WTC11 (cell line): ENCODE results near the gene STAT6.

Source experiments
- ATF3 ChIP-seq: sonication (generic); formaldehyde crosslinking; conservative IDR thresholded peaks from 2 replicates; pipeline ENCODE4 v1.8.1; 2022; ENCODE audit warnings: mild to moderate bottlenecking, missing genetic modification reagents
- CREM ChIP-seq: sonication (generic); formaldehyde crosslinking; IDR thresholded peaks from 2 replicates; pipeline ENCODE4 v1.8.1; 2022; ENCODE audit warnings: mild to moderate bottlenecking, missing genetic modification reagents, moderate library complexity
- E2F5 ChIP-seq: sonication (generic); formaldehyde crosslinking; IDR thresholded peaks from 2 replicates; pipeline ENCODE4 v1.8.1; 2022; ENCODE audit warnings: mild to moderate bottlenecking, moderate library complexity, missing genetic modification reagents
- ESRRA ChIP-seq: sonication (generic); formaldehyde crosslinking; IDR thresholded peaks from 2 replicates; pipeline ENCODE4 v1.8.1; 2022; ENCODE audit warnings: mild to moderate bottlenecking, missing genetic modification reagents, borderline replicate concordance
- GTF2I ChIP-seq: fragments of 250-450 bp; sonication (Bioruptor Pico); conservative IDR thresholded peaks from 2 replicates; pipeline ENCODE4 v1.4.0; 2021; ENCODE audit warnings: mild to moderate bottlenecking
- JUN ChIP-seq: sonication (generic); formaldehyde crosslinking; IDR thresholded peaks from 2 replicates; pipeline ENCODE4 v1.8.0; 2023; ENCODE audit warnings: mild to moderate bottlenecking, missing genetic modification reagents
- NFE2L1 ChIP-seq: sonication (generic); formaldehyde crosslinking; IDR thresholded peaks from 2 replicates; pipeline ENCODE4 v1.8.1; 2023; ENCODE audit warnings: missing genetic modification reagents
- NR2C2 ChIP-seq: sonication (generic); formaldehyde crosslinking; IDR thresholded peaks from 2 replicates; pipeline ENCODE4 v1.8.0; 2022; ENCODE audit warnings: mild to moderate bottlenecking, missing genetic modification reagents
- SMAD3 ChIP-seq: sonication (generic); formaldehyde crosslinking; IDR thresholded peaks from 2 replicates; pipeline ENCODE4 v1.8.0; 2022; ENCODE audit warnings: missing genetic modification reagents, mild to moderate bottlenecking, borderline replicate concordance
- ZNF281 ChIP-seq: sonication (generic); formaldehyde crosslinking; IDR thresholded peaks from 2 replicates; pipeline ENCODE4 v1.8.0; 2023; ENCODE audit warnings: mild to moderate bottlenecking, missing genetic modification reagents
- TF ChIP-seq, protein P1 (sequence below): fragments of 200-600 bp; IDR thresholded peaks from 2 replicates; pipeline ENCODE4 v1.8.0; 2022; ENCODE audit warnings: antibody characterized with exemption
- TF ChIP-seq, protein P2 (sequence below): fragments of 250-450 bp; sonication (Bioruptor Pico); IDR thresholded peaks from 2 replicates; pipeline ENCODE4 v1.9.0; 2021; ENCODE audit warnings: moderate library complexity, mild to moderate bottlenecking, inconsistent platforms, borderline replicate concordance
- TF ChIP-seq, protein P3 (sequence below): sonication (generic); formaldehyde crosslinking; IDR thresholded peaks from 2 replicates; pipeline ENCODE4 v1.8.0; 2022; ENCODE audit warnings: mild to moderate bottlenecking, missing genetic modification reagents

DNA sequence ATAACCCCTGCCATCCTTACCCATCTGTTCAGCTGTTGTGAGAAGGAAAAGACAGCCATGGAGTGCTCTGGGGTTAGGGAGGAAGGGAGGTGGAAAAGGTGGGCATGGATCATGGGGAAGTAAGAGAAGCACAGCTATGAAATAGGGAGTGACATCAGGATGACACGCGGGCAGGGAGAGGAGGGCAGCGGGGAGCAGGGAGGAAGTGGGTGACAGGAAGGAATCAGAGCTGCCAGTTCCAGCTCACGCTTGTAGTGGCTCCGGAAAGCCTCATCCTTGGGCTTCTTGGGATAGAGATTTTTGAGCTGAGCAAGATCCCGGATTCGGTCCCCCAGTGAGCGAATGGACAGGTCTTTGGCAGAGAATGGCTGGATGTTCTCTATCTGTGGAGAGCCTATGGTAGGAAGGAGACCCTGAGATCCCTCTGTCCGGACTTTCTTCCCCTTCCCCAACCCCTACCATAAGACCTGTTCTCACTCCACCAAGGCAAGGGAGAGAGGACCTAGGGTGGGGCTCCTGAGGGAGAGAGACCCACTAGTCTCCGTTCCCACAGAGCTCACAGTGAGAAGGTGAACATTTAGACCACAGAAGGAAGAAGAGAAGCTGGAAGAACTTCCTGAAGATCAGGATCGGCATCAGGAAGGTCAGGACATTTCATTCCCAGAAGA, 12.0 kb downstream of the STAT6 start:
- TF ChIP-seq, protein P1, sequence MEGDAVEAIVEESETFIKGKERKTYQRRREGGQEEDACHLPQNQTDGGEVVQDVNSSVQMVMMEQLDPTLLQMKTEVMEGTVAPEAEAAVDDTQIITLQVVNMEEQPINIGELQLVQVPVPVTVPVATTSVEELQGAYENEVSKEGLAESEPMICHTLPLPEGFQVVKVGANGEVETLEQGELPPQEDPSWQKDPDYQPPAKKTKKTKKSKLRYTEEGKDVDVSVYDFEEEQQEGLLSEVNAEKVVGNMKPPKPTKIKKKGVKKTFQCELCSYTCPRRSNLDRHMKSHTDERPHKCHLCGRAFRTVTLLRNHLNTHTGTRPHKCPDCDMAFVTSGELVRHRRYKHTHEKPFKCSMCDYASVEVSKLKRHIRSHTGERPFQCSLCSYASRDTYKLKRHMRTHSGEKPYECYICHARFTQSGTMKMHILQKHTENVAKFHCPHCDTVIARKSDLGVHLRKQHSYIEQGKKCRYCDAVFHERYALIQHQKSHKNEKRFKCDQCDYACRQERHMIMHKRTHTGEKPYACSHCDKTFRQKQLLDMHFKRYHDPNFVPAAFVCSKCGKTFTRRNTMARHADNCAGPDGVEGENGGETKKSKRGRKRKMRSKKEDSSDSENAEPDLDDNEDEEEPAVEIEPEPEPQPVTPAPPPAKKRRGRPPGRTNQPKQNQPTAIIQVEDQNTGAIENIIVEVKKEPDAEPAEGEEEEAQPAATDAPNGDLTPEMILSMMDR = no peak
- TF ChIP-seq SMAD3 (CRISPR knock-in tag) = no peak
- TF ChIP-seq NR2C2 (CRISPR knock-in tag) = no peak
- TF ChIP-seq, protein P2, sequence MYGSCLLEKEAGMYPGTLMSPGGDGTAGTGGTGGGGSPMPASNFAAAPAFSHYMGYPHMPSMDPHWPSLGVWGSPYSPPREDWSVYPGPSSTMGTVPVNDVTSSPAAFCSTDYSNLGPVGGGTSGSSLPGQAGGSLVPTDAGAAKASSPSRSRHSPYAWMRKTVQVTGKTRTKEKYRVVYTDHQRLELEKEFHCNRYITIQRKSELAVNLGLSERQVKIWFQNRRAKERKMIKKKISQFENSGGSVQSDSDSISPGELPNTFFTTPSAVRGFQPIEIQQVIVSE (CRISPR knock-in tag) = no peak
- no peak for TF ChIP-seq ESRRA (CRISPR knock-in tag)
- no peak for TF ChIP-seq JUN (CRISPR knock-in tag)
- TF ChIP-seq CREM = no peak
- TF ChIP-seq, protein P3, sequence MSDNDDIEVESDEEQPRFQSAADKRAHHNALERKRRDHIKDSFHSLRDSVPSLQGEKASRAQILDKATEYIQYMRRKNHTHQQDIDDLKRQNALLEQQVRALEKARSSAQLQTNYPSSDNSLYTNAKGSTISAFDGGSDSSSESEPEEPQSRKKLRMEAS (CRISPR knock-in tag) = no peak
- TF ChIP-seq E2F5 (CRISPR knock-in tag) = no peak
- no peak for TF ChIP-seq ATF3 (CRISPR knock-in tag)
- no peak for TF ChIP-seq NFE2L1 (CRISPR knock-in tag)
- no peak for TF ChIP-seq ZNF281 (CRISPR knock-in tag)
- TF ChIP-seq GTF2I (CRISPR knock-in tag) = no peak
